H9 (cell line): ENCODE measurements around the gene TRIOBP. TPM values are rescaled to one million over a fixed set of nuclear protein-coding genes. Genes with fewer than 3 reads are reported as not detected.
A peak's percentile ranks its signal among the peaks of the same experiment; 100 is the strongest.

Experiments used
- DNase-seq: peaks from one replicate; pipeline ENCODE4 v3.0.0-alpha.2; 2017
- H2AFZ ChIP-seq: one replicate; pipeline ENCODE4 v1.6.1; 2013; ENCODE audit warnings: mild to moderate bottlenecking, low read length, control low read depth, moderate library complexity
- H2AK5ac ChIP-seq: 2 replicates; pipeline ENCODE4 v1.6.1; 2013; ENCODE audit warnings: low read length, control low read depth, mixed read lengths; ENCODE audit not compliant: insufficient read length
- H2BK120ac ChIP-seq: one replicate; pipeline ENCODE4 v1.6.1; 2013; ENCODE audit warnings: low read depth, mild to moderate bottlenecking, low read length, control low read depth, inconsistent platforms; ENCODE audit not compliant: poor library complexity, severe bottlenecking
- H2BK12ac ChIP-seq: 2 replicates; pipeline ENCODE4 v1.6.1; 2013; ENCODE audit warnings: low read length, control low read depth, mixed read lengths, low read depth; ENCODE audit not compliant: insufficient read length
- H2BK15ac ChIP-seq: 2 replicates; pipeline ENCODE4 v1.6.1; 2013; ENCODE audit warnings: low read depth, low read length, control low read depth
- H2BK20ac ChIP-seq: one replicate; pipeline ENCODE4 v1.6.1; 2013; ENCODE audit warnings: low read depth, mild to moderate bottlenecking, low read length, control low read depth, inconsistent platforms; ENCODE audit not compliant: poor library complexity, severe bottlenecking
- H2BK5ac ChIP-seq: 2 replicates; pipeline ENCODE4 v1.6.1; 2013; ENCODE audit warnings: low read length, control low read depth, mixed read lengths; ENCODE audit not compliant: insufficient read length
- H3K14ac ChIP-seq: 2 replicates; pipeline ENCODE4 v1.6.1; 2013; ENCODE audit warnings: low read length, control low read depth; ENCODE audit not compliant: insufficient read depth
- H3K18ac ChIP-seq: 2 replicates; pipeline ENCODE4 v1.6.1; 2013; ENCODE audit warnings: low read depth, mild to moderate bottlenecking, mixed read lengths, low read length, control low read depth; ENCODE audit not compliant: insufficient read length
- H3K23ac ChIP-seq: 2 replicates; pipeline ENCODE4 v1.6.1; 2013; ENCODE audit warnings: low read length, control low read depth, mixed read lengths, low read depth; ENCODE audit not compliant: insufficient read length
- H3K23me2 ChIP-seq: 2 replicates; pipeline ENCODE4 v1.6.1; 2013; ENCODE audit warnings: low read depth, mild to moderate bottlenecking, mixed read lengths, low read length, control low read depth; ENCODE audit not compliant: insufficient read length, poor library complexity, severe bottlenecking
- H3K27ac ChIP-seq: 2 replicates; pipeline ENCODE4 v1.5.1; 2013; ENCODE audit warnings: low read length, control low read depth, mixed read lengths, low read depth; ENCODE audit not compliant: insufficient read length
- H3K27me3 ChIP-seq: 2 replicates; pipeline ENCODE4 v1.6.1; 2013; ENCODE audit warnings: low read length, control low read depth, inconsistent platforms; ENCODE audit not compliant: insufficient read depth
- H3K4ac ChIP-seq: 2 replicates; pipeline ENCODE4 v1.6.1; 2013; ENCODE audit warnings: low read depth, mild to moderate bottlenecking, control low read depth, inconsistent platforms, low read length, moderate library complexity
- H3K4me1 ChIP-seq: 2 replicates; pipeline ENCODE4 v1.6.1; 2013; ENCODE audit warnings: low read length, control low read depth, inconsistent platforms; ENCODE audit not compliant: insufficient read depth
- H3K4me2 ChIP-seq: 2 replicates; pipeline ENCODE4 v1.6.1; 2013; ENCODE audit warnings: low read length, control low read depth, mixed read lengths; ENCODE audit not compliant: insufficient read length, insufficient read depth
- H3K56ac ChIP-seq: 2 replicates; pipeline ENCODE4 v1.6.1; 2013; ENCODE audit warnings: low read depth, mild to moderate bottlenecking, mixed read lengths, low read length, control low read depth; ENCODE audit not compliant: insufficient read length
- H3K79me1 ChIP-seq: 2 replicates; pipeline ENCODE4 v1.6.1; 2013; ENCODE audit warnings: low read depth, mild to moderate bottlenecking, moderate library complexity, low read length, control low read depth, inconsistent platforms; ENCODE audit not compliant: insufficient read depth, poor library complexity, severe bottlenecking
- H3K79me2 ChIP-seq: 2 replicates; pipeline ENCODE4 v1.6.1; 2013; ENCODE audit warnings: low read length, control low read depth, inconsistent platforms; ENCODE audit not compliant: insufficient read depth
- H3K9ac ChIP-seq: 2 replicates; pipeline ENCODE4 v1.6.1; 2013; ENCODE audit warnings: low read length, control low read depth, mixed read lengths; ENCODE audit not compliant: insufficient read length; ENCODE audit errors: extremely low read depth
- H3K9me3 ChIP-seq: one replicate; pipeline ENCODE4 v1.6.1; 2013; ENCODE audit warnings: low read depth, low read length, inconsistent platforms; ENCODE audit not compliant: control insufficient read depth
- H3T11ph ChIP-seq: one replicate; pipeline ENCODE4 v1.6.1; 2013; ENCODE audit warnings: mild to moderate bottlenecking, low read length, control low read depth, inconsistent platforms
- H4K20me1 ChIP-seq: one replicate; pipeline ENCODE4 v1.6.1; 2013; ENCODE audit not compliant: control insufficient read depth, insufficient read length, insufficient read depth
- H4K5ac ChIP-seq: 2 replicates; pipeline ENCODE4 v1.6.1; 2013; ENCODE audit warnings: low read depth, mild to moderate bottlenecking, mixed read lengths, low read length, control low read depth; ENCODE audit not compliant: insufficient read length
- H4K8ac ChIP-seq: replicated peaks from 2 replicates; pipeline ENCODE4 v1.6.1; 2013; ENCODE audit warnings: low read length, control low read depth, mixed read lengths, low read depth; ENCODE audit not compliant: insufficient read length
- H4K91ac ChIP-seq: 2 replicates; pipeline ENCODE4 v1.6.1; 2013; ENCODE audit warnings: low read depth, mild to moderate bottlenecking, moderate library complexity, mixed read lengths, low read length, control low read depth; ENCODE audit not compliant: insufficient read length
- H3K27ac Mint-ChIP-seq, 3 experiments: 2 replicates in 2 of 3; 3 replicates in 1 of 3; pipeline ENCODE4 v1.8.0; 2020 to 2021; ENCODE audit warnings: mixed read lengths in 3 of 3, mild to moderate bottlenecking in 1 of 3, moderate library complexity in 1 of 3
- H3K27me3 Mint-ChIP-seq: 2 replicates; pipeline ENCODE4 v1.8.0; 2021; ENCODE audit warnings: low read depth, mild to moderate bottlenecking, moderate library complexity, mixed read lengths
- H3K36me3 Mint-ChIP-seq, 3 experiments: 2 replicates in 2 of 3; 3 replicates in 1 of 3; pipeline ENCODE4 v1.8.0; 2020 to 2021; ENCODE audit warnings: low read depth in 3 of 3, mixed read lengths in 3 of 3; ENCODE audit not compliant: insufficient read depth in 1 of 3
- H3K4me1 Mint-ChIP-seq, 2 experiments: 2 replicates each; pipeline ENCODE4 v1.8.0; 2020; ENCODE audit warnings: mixed read lengths in 2 of 2
- H3K4me3 Mint-ChIP-seq, 2 experiments: 2 replicates in 1 of 2; 3 replicates in 1 of 2; pipeline ENCODE4 v1.8.0; 2020 to 2021; ENCODE audit warnings: mild to moderate bottlenecking in 2 of 2, mixed read lengths in 2 of 2, moderate library complexity in 1 of 2
- H3K9me3 Mint-ChIP-seq, 2 experiments: 2 replicates in 1 of 2; 3 replicates in 1 of 2; pipeline ENCODE4 v1.8.0; 2020; ENCODE audit warnings: mild to moderate bottlenecking in 2 of 2, mixed read lengths in 2 of 2, moderate library complexity in 1 of 2
- WGBS: extraction: QIAGEN DNeasy Blood & Tissue Kit; methylation state at CpG from one replicate; pipeline ENCODE4 v1.1.7; 2013; ENCODE audit warnings: missing lambda C conversion rate, low lambda C conversion rate, mixed read lengths; ENCODE audit not compliant: insufficient read length; ENCODE audit errors: extremely low coverage; 5-methylcytosine and 5-hydroxymethylcytosine counted together
- total RNA-seq: library from RNA; stranded (reverse); gene quantifications from 2 replicates; pipeline ENCODE4 v1.2.1, GENCODE V29; 2021
- TF ChIP-seq, protein P1 (sequence below): fragments of 200-600 bp; sonication (generic); conservative IDR thresholded peaks from 3 replicates; pipeline ENCODE4 v1.8.0; 2021; ENCODE audit warnings: antibody characterized with exemption, mild to moderate bottlenecking

TRIOBP gene
- total RNA-seq, 1 experiment from 2014 or later, result 52.7 TPM

DNA sequence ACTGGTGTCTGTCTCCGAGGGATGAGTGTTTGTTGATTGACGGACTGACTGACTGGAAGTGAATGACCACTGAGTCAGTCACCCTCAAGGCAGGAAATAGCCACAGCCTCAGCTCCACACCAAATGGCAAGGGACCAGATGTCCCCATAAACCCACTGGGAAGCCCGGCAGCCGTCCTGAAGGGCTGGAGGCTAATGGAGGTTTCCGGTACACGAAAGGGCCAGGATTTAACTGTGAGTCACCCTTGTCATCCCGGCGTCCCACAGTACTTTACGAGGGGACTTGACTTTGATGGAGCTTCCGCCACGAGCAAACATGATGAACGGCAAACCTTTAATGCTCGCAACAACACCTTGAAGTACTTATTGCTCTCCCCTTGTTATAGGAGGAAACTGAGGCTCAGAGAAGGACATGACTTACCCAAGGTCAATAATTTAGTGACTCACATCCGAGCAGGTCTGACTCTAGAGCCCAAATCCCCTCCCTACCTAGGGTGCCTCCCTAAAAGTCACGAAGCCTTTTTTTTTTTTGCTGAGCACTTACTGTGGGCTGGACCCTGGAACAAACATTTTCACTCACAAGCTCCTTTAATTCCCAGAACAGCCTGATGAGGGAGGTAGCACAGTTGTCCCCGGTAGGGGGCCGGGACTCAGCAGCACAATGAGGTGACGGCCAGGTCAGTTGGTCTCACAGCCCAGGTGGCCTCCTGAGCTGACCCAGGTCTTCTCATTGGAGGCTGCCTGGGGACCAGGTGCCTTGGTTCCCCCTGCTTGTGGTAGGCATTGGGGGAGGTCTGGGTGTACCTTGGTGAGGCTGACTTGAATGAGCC, 85.7 kb downstream of the TRIOBP start:
- Histone ChIP-seq H3K14ac (no peak overlapping the region; the same call in 1 of the 2 replicates), H3K23ac (no peak overlapping the region), H3T11ph (no peak overlapping the region), H3K79me2 (no peaks in the 10 kb centered on the region), H2BK5ac (no peak overlapping the region), H3K79me1 (no peaks in the 10 kb centered on the region), H2BK20ac (no peak overlapping the region), H3K9me3 (no peaks in the 10 kb centered on the region), H3K23me2 (no peaks in the 10 kb centered on the region), H3K4me1 (no peaks in the 10 kb centered on the region), H2BK15ac (no peak overlapping the region), H3K27me3 (no peaks in the 10 kb centered on the region; the same call in 1 of the 2 replicates), H4K20me1 (no peaks in the 10 kb centered on the region), H4K8ac (no peak overlapping the region), H2BK12ac (no peak overlapping the region), H3K9ac (no peak overlapping the region), H3K4ac (no peak overlapping the region), H2AK5ac (no peak overlapping the region), H4K5ac (no peak overlapping the region), H4K91ac (no peak overlapping the region), H3K27ac (no peak overlapping the region), H3K4me2 (no peak overlapping the region), H2AFZ (no peak overlapping the region), H3K56ac (no peak overlapping the region), H3K18ac (no peak overlapping the region), H2BK120ac (no peak overlapping the region)
- no peak for DNase-seq
- TF ChIP-seq, protein P1, sequence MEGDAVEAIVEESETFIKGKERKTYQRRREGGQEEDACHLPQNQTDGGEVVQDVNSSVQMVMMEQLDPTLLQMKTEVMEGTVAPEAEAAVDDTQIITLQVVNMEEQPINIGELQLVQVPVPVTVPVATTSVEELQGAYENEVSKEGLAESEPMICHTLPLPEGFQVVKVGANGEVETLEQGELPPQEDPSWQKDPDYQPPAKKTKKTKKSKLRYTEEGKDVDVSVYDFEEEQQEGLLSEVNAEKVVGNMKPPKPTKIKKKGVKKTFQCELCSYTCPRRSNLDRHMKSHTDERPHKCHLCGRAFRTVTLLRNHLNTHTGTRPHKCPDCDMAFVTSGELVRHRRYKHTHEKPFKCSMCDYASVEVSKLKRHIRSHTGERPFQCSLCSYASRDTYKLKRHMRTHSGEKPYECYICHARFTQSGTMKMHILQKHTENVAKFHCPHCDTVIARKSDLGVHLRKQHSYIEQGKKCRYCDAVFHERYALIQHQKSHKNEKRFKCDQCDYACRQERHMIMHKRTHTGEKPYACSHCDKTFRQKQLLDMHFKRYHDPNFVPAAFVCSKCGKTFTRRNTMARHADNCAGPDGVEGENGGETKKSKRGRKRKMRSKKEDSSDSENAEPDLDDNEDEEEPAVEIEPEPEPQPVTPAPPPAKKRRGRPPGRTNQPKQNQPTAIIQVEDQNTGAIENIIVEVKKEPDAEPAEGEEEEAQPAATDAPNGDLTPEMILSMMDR, result peak; percentile 28; the same call in 1 of the 3 replicates
- H3K9me3 Mint-ChIP-seq, result peaks cover 8 to 13% of the 10 kb centered on the region in 2 experiments; a peak in 4 of 5 replicates
- H3K27me3 Mint-ChIP-seq, result peaks cover 72% of the 10 kb centered on the region
- no CpG with 5 or more reads among the region's 18 CpGs for WGBS
- H3K4me3 Mint-ChIP-seq, result no peak overlapping the region
- no peaks in the 10 kb centered on the region for H3K36me3 Mint-ChIP-seq
- no peak overlapping the region for H3K27ac Mint-ChIP-seq
- H3K4me1 Mint-ChIP-seq, result peaks cover 11 to 12% of the 10 kb centered on the region in 2 experiments
